ENCODE measurements around the gene TCF7L1. TPM values are rescaled to one million over a fixed set of nuclear protein-coding genes. Genes with fewer than 3 reads are reported as not detected.

The TCF7L1 gene
- total RNA-seq, 2 experiments from 2014 or later: not detected

GRCh38 chr2:85163675-85164074 lies 30.5 kb downstream of the TCF7L1 start:
- Histone ChIP-seq H3K36me3 (ENCODE audit: insufficient read depth, low read length) (no peaks in the 10 kb centered on the region), H4K20me1 (ENCODE audit: insufficient read depth, low read length) (no peaks in the 10 kb centered on the region), H3K9me2 (ENCODE audit: insufficient read depth, low read length) (no peaks in the 10 kb centered on the region), H3K4me3 (ENCODE audit: low read depth, low read length, poor library complexity, severe bottlenecking) (no peak overlapping the region), H3K27ac (ENCODE audit: low read depth, low read length, poor library complexity, severe bottlenecking) (no peak overlapping the region), H3K4me2 (ENCODE audit: low read length) (no peak overlapping the region), H3K79me2 (ENCODE audit: insufficient read depth, low read depth, low read length) (no peaks in the 10 kb centered on the region), H3K4me1 (ENCODE audit: insufficient read depth, low read length, poor library complexity, severe bottlenecking) (no peaks in the 10 kb centered on the region), H2AFZ (ENCODE audit: low read length) (no peak overlapping the region), H3K9me3 (ENCODE audit: low read length) (no peaks in the 10 kb centered on the region)
- TF ChIP-seq EZH2phosphoT487 (IDR thresholded peaks at IDR 0.05; ENCODE audit: borderline replicate concordance, low read depth, low read length) (no peak), CTCF (conservative IDR thresholded peaks at IDR 0.05; ENCODE audit: low read length) (no peak)
- CTCF ChIA-PET (ENCODE audit: unreplicated experiment): no interaction called here
- DNase-seq (ENCODE audit: low spot score): no peak
- no TSS peak for BruUV-seq (replicated peaks)
- POLR2A ChIA-PET: interaction anchor here (0.5 kb wide), 1 partner anchor 478 kb away, joined by 3 read pairs; no protein-coding TSS in a partner anchor
- intact Hi-C loops (cut with micrococcal nuclease; ENCODE audit: unreplicated experiment): no loop called here

GRCh38 chr2:85164145-85164569 lies 31.0 kb downstream of the TCF7L1 start:
- ChIA-PET POLR2A (no interaction called here), CTCF (ENCODE audit: unreplicated experiment) (no interaction called here)
- TF ChIP-seq EZH2phosphoT487 (IDR thresholded peaks at IDR 0.05; ENCODE audit: borderline replicate concordance, low read depth, low read length): no peak
- no peak for TF ChIP-seq CTCF (conservative IDR thresholded peaks at IDR 0.05; ENCODE audit: low read length)
- no peaks in the 10 kb centered on the region for H4K20me1 ChIP-seq (ENCODE audit: insufficient read depth, low read length)
- H3K4me2 ChIP-seq (ENCODE audit: low read length): no peak overlapping the region
- no peaks in the 10 kb centered on the region for H3K9me2 ChIP-seq (ENCODE audit: insufficient read depth, low read length)
- H3K79me2 ChIP-seq (ENCODE audit: insufficient read depth, low read depth, low read length): no peaks in the 10 kb centered on the region
- no peak overlapping the region for H3K4me3 ChIP-seq (ENCODE audit: low read depth, low read length, poor library complexity, severe bottlenecking)
- no peaks in the 10 kb centered on the region for H3K9me3 ChIP-seq (ENCODE audit: low read length)
- H3K27ac ChIP-seq (ENCODE audit: low read depth, low read length, poor library complexity, severe bottlenecking): no peak overlapping the region
- intact Hi-C loops (cut with micrococcal nuclease; ENCODE audit: unreplicated experiment): no loop called here
- no peaks in the 10 kb centered on the region for H3K4me1 ChIP-seq (ENCODE audit: insufficient read depth, low read length, poor library complexity, severe bottlenecking)
- H2AFZ ChIP-seq (ENCODE audit: low read length): no peak overlapping the region
- no TSS peak for BruUV-seq (replicated peaks)
- H3K36me3 ChIP-seq (ENCODE audit: insufficient read depth, low read length): no peaks in the 10 kb centered on the region
- DNase-seq (ENCODE audit: low spot score): no peak

- CTCF ChIA-PET (ENCODE audit: unreplicated experiment): no interaction called here
- H3K4me2 ChIP-seq (ENCODE audit: low read length): no peak overlapping the region
- H3K27ac ChIP-seq (ENCODE audit: low read depth, low read length, poor library complexity, severe bottlenecking): no peak overlapping the region
- POLR2A ChIA-PET: no interaction called here
- TF ChIP-seq EZH2phosphoT487 (IDR thresholded peaks at IDR 0.05; ENCODE audit: borderline replicate concordance, low read depth, low read length): no peak
- TF ChIP-seq CTCF (conservative IDR thresholded peaks at IDR 0.05; ENCODE audit: low read length): no peak
- no peaks in the 10 kb centered on the region for H3K9me2 ChIP-seq (ENCODE audit: insufficient read depth, low read length)
- H3K4me1 ChIP-seq (ENCODE audit: insufficient read depth, low read length, poor library complexity, severe bottlenecking): no peaks in the 10 kb centered on the region
- no peaks in the 10 kb centered on the region for H3K36me3 ChIP-seq (ENCODE audit: insufficient read depth, low read length)
- no peak overlapping the region for H2AFZ ChIP-seq (ENCODE audit: low read length)
- intact Hi-C loops (cut with micrococcal nuclease; ENCODE audit: unreplicated experiment): no loop called here
- H4K20me1 ChIP-seq (ENCODE audit: insufficient read depth, low read length): no peaks in the 10 kb centered on the region
- no peak overlapping the region for H3K4me3 ChIP-seq (ENCODE audit: low read depth, low read length, poor library complexity, severe bottlenecking)
- H3K9me3 ChIP-seq (ENCODE audit: low read length): no peaks in the 10 kb centered on the region
- no peaks in the 10 kb centered on the region for H3K79me2 ChIP-seq (ENCODE audit: insufficient read depth, low read depth, low read length)
- DNase-seq (ENCODE audit: low spot score): no peak
- no TSS peak for BruUV-seq (replicated peaks)
These were observed 32.0 kb downstream of the TCF7L1 start for GRCh38 chr2:85165088-85165690.

Data from OCI-LY7 (cell line).